MCF 10A (cell line): ENCODE measurements around the gene ZNF827. TPM values are rescaled to one million over a fixed set of nuclear protein-coding genes. Genes with fewer than 3 reads are reported as not detected.

ENCODE experiments used
- BruUV-seq: library from RNA; stranded (reverse); fragments of 400-500 nt; replicated peaks from 2 replicates; lab custom pipeline; 2021; lab: Mats Ljungman, UMichigan
- CTCF ChIA-PET: fragments of 300-600 bp; sonication (Branson Sonifier 250); formaldehyde crosslinking; extraction: SDS; loops from one replicate; lab custom pipeline; 2021; ENCODE audit warnings: antibody characterized with exemption, inconsistent platforms; lab: Yijun Ruan, JAX
- POLR2A ChIA-PET: fragments of 300-600, 350-650 bp; sonication (Branson Sonifier 250); formaldehyde crosslinking; extraction: SDS; loops from one replicate; lab custom pipeline; 2020; ENCODE audit warnings: antibody characterized with exemption, inconsistent platforms; lab: Yijun Ruan, JAX
- DNase-seq: peaks from one replicate; pipeline ENCODE4 v3.0.0-alpha.2; 2018; ENCODE audit not compliant: unreplicated experiment
- H3K27ac Mint-ChIP-seq: one replicate; pipeline ENCODE4 v1.8.0; 2022; ENCODE audit warnings: mild to moderate bottlenecking, low read depth, mixed read lengths; ENCODE audit not compliant: unreplicated experiment
- H3K27me3 Mint-ChIP-seq: one replicate; pipeline ENCODE4 v1.8.0; 2022; ENCODE audit warnings: mixed read lengths; ENCODE audit not compliant: insufficient read depth, unreplicated experiment
- H3K36me3 Mint-ChIP-seq: one replicate; pipeline ENCODE4 v1.8.0; 2022; ENCODE audit warnings: mild to moderate bottlenecking, moderate library complexity, mixed read lengths; ENCODE audit not compliant: insufficient read depth, unreplicated experiment
- H3K4me1 Mint-ChIP-seq: one replicate; pipeline ENCODE4 v1.8.0; 2022; ENCODE audit warnings: mixed read lengths; ENCODE audit not compliant: insufficient read depth, unreplicated experiment
- H3K4me3 Mint-ChIP-seq: one replicate; pipeline ENCODE4 v1.8.0; 2022; ENCODE audit warnings: mild to moderate bottlenecking, moderate library complexity, mixed read lengths; ENCODE audit not compliant: unreplicated experiment
- H3K9me3 Mint-ChIP-seq: one replicate; pipeline ENCODE4 v1.8.0; 2022; ENCODE audit warnings: mixed read lengths; ENCODE audit not compliant: unreplicated experiment
- CTCF ChIP-seq: fragments of 200-600 bp; IDR thresholded peaks from one replicate; pipeline ENCODE4 v1.8.0; 2022; ENCODE audit warnings: antibody characterized with exemption, mild to moderate bottlenecking; ENCODE audit not compliant: unreplicated experiment
- intact Hi-C: fragments of 100-400 bp; cut with micrococcal nuclease; formaldehyde crosslinking; loops from 2 replicates; pipeline ENCODE4 v1.14.1; 2022
- total RNA-seq: library from RNA; stranded (reverse); gene quantifications from 2 replicates; pipeline ENCODE4 v1.2.3, GENCODE V29; 2022

ZNF827 gene
- total RNA-seq, 1 experiment from 2014 or later, result 11.3 TPM

DNA sequence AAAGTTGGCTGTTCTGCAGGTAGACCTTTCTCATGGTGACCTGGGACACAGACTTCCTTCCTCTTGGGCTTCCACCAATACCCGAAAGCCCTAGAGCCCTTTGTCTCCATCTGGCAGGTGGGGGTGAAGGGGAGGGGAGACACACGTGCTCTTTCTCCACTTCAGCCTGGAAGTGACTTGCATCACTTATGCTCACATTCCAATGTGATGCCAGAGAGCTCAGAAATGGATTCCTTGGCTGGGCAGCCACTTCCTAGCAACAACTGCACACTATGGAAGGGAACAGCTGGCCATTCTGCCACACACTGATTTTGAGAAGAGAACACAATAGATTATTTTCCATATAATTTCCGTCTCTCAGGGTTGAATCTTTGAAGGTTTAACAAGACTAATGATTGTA, 222.4 kb downstream of the ZNF827 start:
- no peaks in the 10 kb centered on the region for H3K36me3 Mint-ChIP-seq
- no peaks in the 10 kb centered on the region for H3K9me3 Mint-ChIP-seq
- no peaks in the 10 kb centered on the region for H3K27me3 Mint-ChIP-seq
- peak overlapping the region; percentile 7 for H3K27ac Mint-ChIP-seq
- intact Hi-C loops, result no loop called here
- H3K4me3 Mint-ChIP-seq, result no peak overlapping the region
- no TSS peak for BruUV-seq
- peaks cover 7% of the 10 kb centered on the region for H3K4me1 Mint-ChIP-seq
- TF ChIP-seq CTCF, result no peak
- CTCF ChIA-PET, result interaction anchor here (0.5 to 1.3 kb wide), 3 partner anchors 89 to 114 kb away, joined by 3 read pairs; no protein-coding TSS in a partner anchor
- DNase-seq, result no peak
- POLR2A ChIA-PET, result interaction anchor here (1.0 to 1.6 kb wide), 6 partner anchors 16 to 165 kb away, joined by 3 to 8 read pairs (median 3); no protein-coding TSS in a partner anchor

- ChIA-PET CTCF (interaction anchor here (0.6 kb wide), 2 partner anchors 29 to 101 kb away, joined by 3 to 7 read pairs; no protein-coding TSS in a partner anchor), POLR2A (interaction anchor here (0.6 to 3.6 kb wide), 4 partner anchors 23 to 90 kb away, joined by 3 to 16 read pairs (median 3); no protein-coding TSS in a partner anchor)
- Mint-ChIP-seq H3K27me3 (no peaks in the 10 kb centered on the region), H3K4me1 (peaks cover 18% of the 10 kb centered on the region), H3K4me3 (no peak overlapping the region), H3K9me3 (no peaks in the 10 kb centered on the region), H3K27ac (no peak overlapping the region), H3K36me3 (no peaks in the 10 kb centered on the region)
- no TSS peak for BruUV-seq
- TF ChIP-seq CTCF, result no peak
- intact Hi-C loops, result no loop called here
- DNase-seq, result peak; percentile 83
Observed at GRCh38 chr4:145709843-145710242, 228.8 kb downstream of the ZNF827 start.

- H3K27me3 Mint-ChIP-seq, result no peaks in the 10 kb centered on the region
- DNase-seq, result peak; percentile 32
- no peak overlapping the region for H3K27ac Mint-ChIP-seq
- no peak for TF ChIP-seq CTCF
- BruUV-seq, result no TSS peak
- intact Hi-C loops, result no loop called here
- H3K9me3 Mint-ChIP-seq, result no peaks in the 10 kb centered on the region
- POLR2A ChIA-PET, result interaction anchor here (1.3 to 3.6 kb wide), 2 partner anchors 24 to 30 kb away, joined by 3 to 16 read pairs; no protein-coding TSS in a partner anchor
- CTCF ChIA-PET, result interaction anchor here (0.6 kb wide), 1 partner anchor 101 kb away, joined by 7 read pairs; no protein-coding TSS in a partner anchor
- H3K4me3 Mint-ChIP-seq, result no peak overlapping the region
- peaks cover 18% of the 10 kb centered on the region for H3K4me1 Mint-ChIP-seq
- no peaks in the 10 kb centered on the region for H3K36me3 Mint-ChIP-seq
Observed at GRCh38 chr4:145709336-145709735, 229.3 kb downstream of the ZNF827 start.

Other genes starting within 250 kb of the ZNF827 start
- gene LSM6, start 236.9 kb upstream of the ZNF827 start, total RNA-seq, result 40.0 and 41.4 TPM in 2 replicates